ENCODE data around the gene TCERG1. TPM values are rescaled to one million over a fixed set of nuclear protein-coding genes. Genes with fewer than 3 reads are reported as not detected.

Gene TCERG1
- polyA plus RNA-seq, 1 of the 3 experiments (the other 2 are of a cell fraction) = 38.5 TPM

- Histone ChIP-seq H3K9ac (no peak overlapping the region), H3K79me2 (ENCODE audit: insufficient read depth) (no peaks in the 10 kb centered on the region), H3K36me3 (replicated peaks in 1 of 2; ENCODE audit: control insufficient read depth in 1 of 2, insufficient read depth in 2 of 2, low read length in 1 of 2) (no peaks in the 10 kb centered on the region), H4K20me1 (ENCODE audit: insufficient read depth) (no peaks in the 10 kb centered on the region), H3K4me2 (no peak overlapping the region), H3K27me3 (ENCODE audit: insufficient read depth) (0 out of 2 replicates have a peak, but pooled peaks cover 7% of the 10 kb centered on the region), H3K9me2 (no peaks in the 10 kb centered on the region), H3K4me3 (ENCODE audit: low read depth in 2 of 2, low read length in 1 of 2) (no peak overlapping the region), H2AFZ (ENCODE audit: low read depth) (no peak overlapping the region), H3K9me3 (no peaks in the 10 kb centered on the region), H3F3A (replicated peaks; ENCODE audit: insufficient read depth) (no peaks in the 10 kb centered on the region), H3K27ac (ENCODE audit: low read depth in 2 of 2, low read length in 1 of 2) (no peak overlapping the region), H3K4me1 (ENCODE audit: control insufficient read depth in 1 of 2, insufficient read depth in 2 of 2, low read depth in 1 of 2, low read length in 1 of 2) (no peaks in the 10 kb centered on the region)
- WGBS (ENCODE audit: low lambda C conversion rate) = 54% methylated on average over 11 of the region's 11 CpGs
- ChIA-PET POLR2A (no interaction called here), CTCF (interaction anchor here (4.1 kb wide), 1 partner anchor 17 kb away, joined by 16 read pairs; no protein-coding TSS in a partner anchor)
- TF ChIP-seq MAX (IDR thresholded peaks at IDR 0.05; ENCODE audit: low read depth) (no peak), EP300 (IDR thresholded peaks at IDR 0.05; ENCODE audit: borderline replicate concordance in 1 of 2, low read depth in 1 of 2, low read length in 1 of 2) (no peak), USF2 (IDR thresholded peaks at IDR 0.05; ENCODE audit: borderline replicate concordance, low read depth, low read length) (no peak), POLR2AphosphoS5 (IDR thresholded peaks at IDR 0.05; ENCODE audit: low read depth, low read length) (no peak), FOXM1 (IDR thresholded peaks at IDR 0.05; ENCODE audit: low read depth) (no peak), RXRA (IDR thresholded peaks at IDR 0.05; ENCODE audit: borderline replicate concordance, low read depth) (no peak)
- no peak for DNase-seq
Measured at GRCh38 chr5:146409054-146409671, 38.0 kb upstream of the TCERG1 start.

GRCh38 chr5:146410272-146410671 is 36.9 kb upstream of the TCERG1 start:
- H3K9ac ChIP-seq = no peak overlapping the region
- H3K4me2 ChIP-seq = no peak overlapping the region
- no peaks in the 10 kb centered on the region for H3K36me3 ChIP-seq (replicated peaks in 1 of 2; ENCODE audit: control insufficient read depth in 1 of 2, insufficient read depth in 2 of 2, low read length in 1 of 2)
- POLR2A ChIA-PET = no interaction called here
- H3K27me3 ChIP-seq (ENCODE audit: insufficient read depth) = 0 out of 2 replicates have a peak, but pooled peaks cover 7% of the 10 kb centered on the region
- H3K27ac ChIP-seq (ENCODE audit: low read depth in 2 of 2, low read length in 1 of 2) = no peak overlapping the region
- H3K4me1 ChIP-seq (ENCODE audit: control insufficient read depth in 1 of 2, insufficient read depth in 2 of 2, low read depth in 1 of 2, low read length in 1 of 2) = no peaks in the 10 kb centered on the region
- H3K79me2 ChIP-seq (ENCODE audit: insufficient read depth) = no peaks in the 10 kb centered on the region
- no peaks in the 10 kb centered on the region for H3K9me3 ChIP-seq
- DNase-seq = no peak
- H2AFZ ChIP-seq (ENCODE audit: low read depth) = no peak overlapping the region
- H3F3A ChIP-seq (replicated peaks; ENCODE audit: insufficient read depth) = no peaks in the 10 kb centered on the region
- H3K4me3 ChIP-seq (ENCODE audit: low read depth in 2 of 2, low read length in 1 of 2) = no peak overlapping the region
- WGBS (ENCODE audit: low lambda C conversion rate) = 75% methylated on average over 2 of the region's 2 CpGs
- CTCF ChIA-PET = no interaction called here
- no peaks in the 10 kb centered on the region for H3K9me2 ChIP-seq
- no peaks in the 10 kb centered on the region for H4K20me1 ChIP-seq (ENCODE audit: insufficient read depth)
- TF ChIP-seq IRF3 (IDR thresholded peaks at IDR 0.05; ENCODE audit: low read depth, low read length) (no peak), FOXJ3 (CRISPR knock-in tag; IDR thresholded peaks at IDR 0.05) (no peak), TEAD4 (IDR thresholded peaks at IDR 0.05; ENCODE audit: borderline replicate concordance, insufficient read depth) (no peak), JUND (IDR thresholded peaks at IDR 0.05) (no peak), FOXM1 (IDR thresholded peaks at IDR 0.05; ENCODE audit: low read depth) (no peak), GATA2 (CRISPR knock-in tag; IDR thresholded peaks at IDR 0.05) (no peak), CTCF (IDR thresholded peaks at IDR 0.05) (no peak), EP300 (IDR thresholded peaks at IDR 0.05; ENCODE audit: borderline replicate concordance in 1 of 2, low read depth in 1 of 2, low read length in 1 of 2) (no peak), NFIC (IDR thresholded peaks at IDR 0.05; ENCODE audit: borderline replicate concordance) (no peak), MXI1 (IDR thresholded peaks at IDR 0.05; ENCODE audit: low read depth, low read length) (no peak), FOSL2 (IDR thresholded peaks at IDR 0.05; ENCODE audit: borderline replicate concordance, low read depth) (no peak), ZBTB33 (IDR thresholded peaks at IDR 0.05; ENCODE audit: borderline replicate concordance, low read depth) (no peak)

Measured in SK-N-SH (cell line).